ENCODE data around the gene GRIN1.

The GRIN1 gene

DNA sequence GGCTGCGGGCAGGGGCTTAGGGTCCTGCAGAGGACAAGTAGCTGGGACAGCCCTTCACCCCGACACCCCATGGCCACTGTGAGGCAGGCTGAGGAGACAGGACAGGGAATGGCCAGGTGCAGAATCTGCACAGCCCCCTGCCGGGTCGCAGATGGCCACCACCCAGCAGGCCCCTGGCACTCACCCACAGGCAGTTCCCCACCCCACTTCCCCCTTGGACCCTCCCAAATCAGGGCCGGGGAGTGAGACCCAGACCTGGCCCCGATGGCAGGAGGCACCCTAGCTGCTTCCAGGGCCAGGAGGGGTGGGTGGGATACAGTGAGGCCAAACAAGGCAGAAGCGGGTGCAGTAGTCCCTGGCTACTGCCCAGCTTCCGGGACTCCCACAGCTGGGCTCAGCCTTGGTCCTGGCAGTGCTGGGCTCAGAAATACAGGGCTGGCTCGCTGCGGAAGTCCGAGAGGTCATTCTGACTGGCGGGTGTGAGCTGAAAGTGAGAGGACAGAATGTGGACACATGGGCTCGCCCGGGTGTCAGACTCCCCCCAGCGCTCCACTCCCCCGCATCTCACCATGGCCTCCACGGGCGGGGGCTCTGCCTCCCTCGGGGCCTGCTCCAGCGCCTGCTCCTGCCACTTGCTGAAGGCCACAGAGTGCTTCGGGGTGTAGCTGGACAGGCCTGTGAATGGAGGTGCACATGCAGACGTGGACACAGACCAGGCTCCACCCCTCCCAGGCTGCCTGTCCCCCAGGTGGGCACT is 52.9 kb downstream of the GRIN1 start:
- no peak for DNase-seq (ENCODE audit: low read depth, low spot score)
- H3K27ac ChIP-seq: no peak overlapping the region
- TF ChIP-seq POLR2AphosphoS5 (IDR thresholded peaks at IDR 0.05; ENCODE audit: borderline replicate concordance, low read depth, low read length) (0 out of 2 replicates have a peak, but pooled peaks have one; percentile 5), EZH2 (IDR thresholded peaks at IDR 0.05) (no peak)
- H3K9ac ChIP-seq (ENCODE audit: insufficient read length): no peak overlapping the region
- H3K4me3 ChIP-seq: no peak overlapping the region
- H3K36me3 ChIP-seq (ENCODE audit: insufficient read depth, low read length): peaks cover 6% of the 10 kb centered on the region; the same call in 1 of the 2 replicates
- no peaks in the 10 kb centered on the region for H3K9me3 ChIP-seq (ENCODE audit: low read depth, low read length)

DNA sequence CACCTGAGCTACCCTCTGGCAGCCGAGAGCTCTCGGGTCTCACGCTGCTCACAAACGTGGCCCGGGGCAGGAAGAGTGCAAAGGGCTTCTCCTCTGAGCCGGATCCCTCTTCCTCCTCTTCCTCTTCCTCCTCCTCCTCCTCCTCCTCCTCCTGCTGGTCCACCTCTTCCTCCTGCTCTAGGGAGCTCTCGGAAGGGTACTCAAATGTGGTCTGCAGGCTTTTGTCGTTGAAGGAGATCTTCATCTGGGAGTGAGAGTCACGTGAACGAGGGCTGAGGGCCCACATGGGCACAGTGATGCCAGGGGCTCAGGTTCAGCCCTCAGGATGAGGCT is 53.5 kb downstream of the GRIN1 start:
- Histone ChIP-seq H3K27ac (no peak overlapping the region), H3K36me3 (ENCODE audit: insufficient read depth, low read length) (peaks cover 6% of the 10 kb centered on the region; the same call in 1 of the 2 replicates), H3K9ac (ENCODE audit: insufficient read length) (no peak overlapping the region), H3K4me3 (no peak overlapping the region), H3K9me3 (ENCODE audit: low read depth, low read length) (no peaks in the 10 kb centered on the region)
- no peak for TF ChIP-seq FOXP2 (optimal IDR thresholded peaks at IDR 0.05; ENCODE audit: control extremely low read depth, extremely low read length, insufficient read depth)
- no peak for TF ChIP-seq POLR2AphosphoS5 (IDR thresholded peaks at IDR 0.05; ENCODE audit: borderline replicate concordance, low read depth, low read length)
- no peak for TF ChIP-seq EZH2 (IDR thresholded peaks at IDR 0.05)
- DNase-seq (ENCODE audit: low read depth, low spot score): no peak

DNA sequence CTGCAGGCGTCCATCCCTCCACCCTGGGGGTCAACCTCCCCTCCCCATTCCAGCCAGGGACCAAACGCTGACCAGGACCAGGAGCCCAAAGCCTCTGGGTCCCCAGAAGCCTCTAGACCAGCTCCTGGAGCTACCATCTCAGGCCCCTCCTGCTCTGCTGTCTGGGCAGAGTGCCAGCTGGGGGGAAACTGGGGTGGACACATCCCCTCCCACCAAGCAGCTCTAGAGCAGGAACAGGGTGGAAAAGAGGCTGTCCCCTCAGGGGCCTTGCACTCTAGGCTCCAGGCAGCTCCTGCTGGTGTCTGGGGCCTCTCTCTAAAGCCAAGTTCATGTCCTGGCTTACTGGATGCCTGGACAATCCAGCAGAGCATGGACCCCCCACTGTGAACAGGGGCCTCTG is 53.9 kb downstream of the GRIN1 start:
- TF ChIP-seq POLR2AphosphoS5 (IDR thresholded peaks at IDR 0.05; ENCODE audit: borderline replicate concordance, low read depth, low read length) (no peak), FOXP2 (optimal IDR thresholded peaks at IDR 0.05; ENCODE audit: control extremely low read depth, extremely low read length, insufficient read depth) (no peak), EZH2 (IDR thresholded peaks at IDR 0.05) (no peak)
- Histone ChIP-seq H3K27ac (no peak overlapping the region), H3K9ac (ENCODE audit: insufficient read length) (no peak overlapping the region), H3K4me3 (no peak overlapping the region), H3K9me3 (ENCODE audit: low read depth, low read length) (no peaks in the 10 kb centered on the region), H3K36me3 (ENCODE audit: insufficient read depth, low read length) (peaks cover 6% of the 10 kb centered on the region; the same call in 1 of the 2 replicates)
- DNase-seq (ENCODE audit: low read depth, low spot score): no peak

DNA sequence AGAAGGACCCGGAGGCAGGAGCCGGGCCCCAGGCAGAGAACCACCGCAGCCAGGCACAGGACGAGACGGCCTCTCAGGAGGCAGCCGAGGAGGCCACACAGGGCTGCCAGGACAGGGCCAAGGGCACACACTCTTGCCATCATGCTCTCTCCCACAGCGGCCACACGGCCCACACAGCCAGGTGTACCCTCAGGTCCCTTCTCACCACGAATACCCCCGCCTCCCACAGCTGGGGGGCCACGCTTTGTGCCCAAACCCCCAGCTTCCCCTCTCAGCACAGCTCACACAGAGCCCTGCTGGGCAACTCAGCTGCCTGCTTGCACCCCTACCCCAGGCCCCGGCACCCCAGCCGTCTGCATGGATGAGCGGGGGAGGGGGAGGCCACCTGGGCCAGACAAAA is 54.8 kb downstream of the GRIN1 start:
- no peak for DNase-seq (ENCODE audit: low read depth, low spot score)
- no peak for TF ChIP-seq EZH2 (IDR thresholded peaks at IDR 0.05)
- no peak for TF ChIP-seq POLR2AphosphoS5 (IDR thresholded peaks at IDR 0.05; ENCODE audit: borderline replicate concordance, low read depth, low read length)
- TF ChIP-seq FOXP2 (optimal IDR thresholded peaks at IDR 0.05; ENCODE audit: control extremely low read depth, extremely low read length, insufficient read depth): no peak
- Histone ChIP-seq H3K36me3 (ENCODE audit: insufficient read depth, low read length) (peaks cover 6% of the 10 kb centered on the region; the same call in 1 of the 2 replicates), H3K27ac (no peak overlapping the region), H3K9me3 (ENCODE audit: low read depth, low read length) (no peaks in the 10 kb centered on the region), H3K9ac (ENCODE audit: insufficient read length) (no peak overlapping the region), H3K4me3 (no peak overlapping the region)

DNA sequence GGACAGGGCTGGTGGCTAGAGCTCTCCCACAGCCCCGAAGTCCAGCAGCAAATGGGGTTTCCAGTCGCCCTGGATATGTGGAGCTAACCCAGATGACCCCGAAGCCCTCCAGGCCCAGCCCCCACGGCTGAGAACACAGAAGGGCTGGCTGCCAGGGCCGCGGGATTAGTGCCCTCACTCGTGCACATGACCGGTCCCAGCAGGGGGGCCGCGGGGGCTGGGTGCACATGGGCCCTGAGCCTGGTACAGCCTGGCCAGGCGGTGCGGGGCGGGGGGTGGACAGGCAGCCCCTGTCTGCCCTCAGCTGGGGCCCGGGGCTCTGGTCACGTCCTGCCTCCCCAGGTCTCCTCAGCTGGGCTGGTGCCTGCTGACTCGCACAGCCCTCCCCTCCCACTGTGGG is 55.4 kb downstream of the GRIN1 start:
- no peak for DNase-seq (ENCODE audit: low read depth, low spot score)
- no peaks in the 10 kb centered on the region for H3K9me3 ChIP-seq (ENCODE audit: low read depth, low read length)
- H3K4me3 ChIP-seq: no peak overlapping the region
- H3K36me3 ChIP-seq (ENCODE audit: insufficient read depth, low read length): peaks cover 6% of the 10 kb centered on the region; the same call in 1 of the 2 replicates
- H3K9ac ChIP-seq (ENCODE audit: insufficient read length): no peak overlapping the region
- H3K27ac ChIP-seq: no peak overlapping the region
- no peak for TF ChIP-seq FOXP2 (optimal IDR thresholded peaks at IDR 0.05; ENCODE audit: control extremely low read depth, extremely low read length, insufficient read depth)
- TF ChIP-seq POLR2AphosphoS5 (IDR thresholded peaks at IDR 0.05; ENCODE audit: borderline replicate concordance, low read depth, low read length): no peak
- no peak for TF ChIP-seq EZH2 (IDR thresholded peaks at IDR 0.05)

DNA sequence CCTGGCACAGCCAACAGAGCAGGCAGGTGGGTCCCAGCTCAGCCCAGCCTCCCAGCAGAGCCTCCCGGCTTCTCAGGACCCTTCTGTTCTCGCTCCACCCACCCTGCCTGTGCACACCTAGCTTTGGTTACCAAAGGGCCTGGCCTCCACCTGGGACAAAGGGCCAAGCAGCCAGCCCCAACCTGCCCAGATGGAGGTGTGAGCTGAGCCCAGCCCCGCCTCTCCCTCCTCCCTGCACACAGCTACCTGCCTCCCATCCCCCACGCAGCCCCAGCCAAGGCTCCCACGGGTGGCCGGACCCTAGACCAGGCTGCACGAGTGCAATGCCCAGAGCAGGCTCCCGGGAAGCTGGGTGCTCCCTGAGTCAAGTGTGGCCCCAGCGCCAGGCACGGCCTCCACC is 56.0 kb downstream of the GRIN1 start:
- no peaks in the 10 kb centered on the region for H3K9me3 ChIP-seq (ENCODE audit: low read depth, low read length)
- no peak for TF ChIP-seq EZH2 (IDR thresholded peaks at IDR 0.05)
- TF ChIP-seq FOXP2 (optimal IDR thresholded peaks at IDR 0.05; ENCODE audit: control extremely low read depth, extremely low read length, insufficient read depth): no peak
- TF ChIP-seq POLR2AphosphoS5 (IDR thresholded peaks at IDR 0.05; ENCODE audit: borderline replicate concordance, low read depth, low read length): no peak
- DNase-seq (ENCODE audit: low read depth, low spot score): no peak
- no peak overlapping the region for H3K27ac ChIP-seq
- no peak overlapping the region for H3K9ac ChIP-seq (ENCODE audit: insufficient read length)
- no peak overlapping the region for H3K4me3 ChIP-seq
- H3K36me3 ChIP-seq (ENCODE audit: insufficient read depth, low read length): peaks cover 4% of the 10 kb centered on the region; the same call in 1 of the 2 replicates

DNA sequence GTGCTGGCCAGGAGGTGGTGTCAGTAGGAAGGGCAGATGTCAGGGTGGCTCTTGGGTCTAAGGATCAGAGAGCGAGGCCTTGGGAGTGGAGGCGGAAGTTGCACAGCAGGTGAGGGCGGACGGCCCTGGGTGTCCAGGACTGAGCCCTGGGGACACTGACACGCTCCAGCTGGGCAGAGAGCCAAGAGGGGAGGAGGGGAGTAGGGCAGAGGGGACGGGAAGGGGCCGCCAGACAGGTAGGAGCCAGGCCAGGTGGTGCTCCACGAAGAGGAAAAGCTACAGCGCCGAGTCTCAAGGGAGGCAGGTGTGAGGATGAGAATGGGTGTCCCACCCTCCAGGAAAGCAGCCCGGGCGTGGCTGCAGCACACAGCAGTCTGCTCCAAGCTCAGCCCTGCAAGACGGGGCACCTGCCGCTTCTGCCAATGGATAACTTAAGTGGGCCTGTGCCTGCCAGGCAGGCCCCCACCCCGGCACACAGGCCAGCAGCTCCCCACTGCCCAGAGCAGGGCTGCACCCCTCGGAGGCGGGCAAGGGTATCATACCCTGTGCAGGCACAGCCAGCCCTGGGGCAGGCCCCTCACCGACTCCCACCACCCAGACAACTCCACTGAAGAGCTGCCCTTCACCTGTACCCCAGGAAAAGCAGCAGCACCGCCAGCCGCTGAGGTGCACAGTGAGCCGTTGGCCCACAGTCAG is 56.7 kb downstream of the GRIN1 start:
- no peak for DNase-seq (ENCODE audit: low read depth, low spot score)
- H3K9ac ChIP-seq (ENCODE audit: insufficient read length): no peak overlapping the region
- no peak overlapping the region for H3K4me3 ChIP-seq
- no peaks in the 10 kb centered on the region for H3K9me3 ChIP-seq (ENCODE audit: low read depth, low read length)
- H3K36me3 ChIP-seq (ENCODE audit: insufficient read depth, low read length): no peaks in the 10 kb centered on the region
- no peak overlapping the region for H3K27ac ChIP-seq
- TF ChIP-seq EZH2 (IDR thresholded peaks at IDR 0.05) (no peak), FOXP2 (optimal IDR thresholded peaks at IDR 0.05; ENCODE audit: control extremely low read depth, extremely low read length, insufficient read depth) (no peak), POLR2AphosphoS5 (IDR thresholded peaks at IDR 0.05; ENCODE audit: borderline replicate concordance, low read depth, low read length) (no peak)

DNA sequence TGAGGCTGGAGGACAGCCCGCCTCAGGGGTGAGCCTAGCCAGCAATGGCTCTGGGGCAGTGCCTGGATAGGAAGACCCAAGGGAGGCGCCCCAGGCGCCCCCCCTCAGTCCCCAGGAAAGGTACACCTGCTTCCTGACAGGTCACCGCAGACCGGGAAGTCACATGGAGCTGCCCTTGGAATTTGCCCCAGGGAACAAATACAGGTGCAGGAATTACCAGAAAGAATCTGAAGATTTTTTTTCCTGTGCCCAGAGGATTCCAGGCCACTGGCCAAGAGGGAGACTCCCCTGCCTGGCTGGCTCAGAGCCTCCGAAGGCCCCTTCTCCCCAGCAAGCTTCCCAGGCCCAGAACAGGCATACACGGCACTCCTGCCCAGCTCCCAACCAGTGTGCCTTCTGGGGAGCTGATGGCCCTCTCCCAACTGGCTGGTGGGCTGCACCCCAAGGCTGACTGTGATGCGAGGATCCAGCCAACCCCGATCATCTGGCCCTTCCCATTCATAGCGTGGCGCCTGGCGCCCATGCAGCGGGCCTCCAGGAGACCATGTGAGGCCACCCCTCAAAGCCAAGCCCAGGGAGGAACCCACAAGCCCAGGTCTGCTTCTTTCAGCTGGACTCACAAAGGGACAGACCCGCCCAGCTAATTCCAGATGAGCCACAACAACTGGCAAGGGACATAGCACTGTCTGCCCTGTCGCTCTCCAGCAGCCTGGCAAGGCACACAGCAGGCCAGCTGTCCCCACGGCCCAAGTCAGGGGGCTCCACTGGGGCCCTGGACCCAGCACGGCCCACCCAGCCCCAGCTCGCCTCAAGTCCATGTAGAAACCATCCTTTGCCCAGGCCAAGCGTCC is 59.3 kb downstream of the GRIN1 start:
- Histone ChIP-seq H3K4me3 (no peak overlapping the region), H3K9ac (ENCODE audit: insufficient read length) (no peak overlapping the region), H3K36me3 (ENCODE audit: insufficient read depth, low read length) (no peaks in the 10 kb centered on the region), H3K27ac (no peak overlapping the region), H3K9me3 (ENCODE audit: low read depth, low read length) (no peaks in the 10 kb centered on the region)
- no peak for DNase-seq (ENCODE audit: low read depth, low spot score)
- TF ChIP-seq EZH2 (IDR thresholded peaks at IDR 0.05) (no peak), POLR2AphosphoS5 (IDR thresholded peaks at IDR 0.05; ENCODE audit: borderline replicate concordance, low read depth, low read length) (no peak), FOXP2 (optimal IDR thresholded peaks at IDR 0.05; ENCODE audit: control extremely low read depth, extremely low read length, insufficient read depth) (no peak)
